Progenitor cell of endocrine pancreas (in vitro differentiated cells): ENCODE measurements around the gene ACOT7. TPM values are rescaled to one million over a fixed set of nuclear protein-coding genes. Genes with fewer than 3 reads are reported as not detected.

Experiments
- DNase-seq: peaks from one replicate; pipeline ENCODE4 v3.0.0; 2021; ENCODE audit warnings: low spot score; ENCODE audit not compliant: unreplicated experiment
- H3K27ac Mint-ChIP-seq: 2 replicates; pipeline ENCODE4 v1.8.0; 2021; ENCODE audit warnings: mild to moderate bottlenecking, moderate library complexity, mixed read lengths
- H3K27me3 Mint-ChIP-seq: 2 replicates; pipeline ENCODE4 v1.8.0; 2021; ENCODE audit warnings: mixed read lengths
- H3K36me3 Mint-ChIP-seq: 2 replicates; pipeline ENCODE4 v1.8.0; 2022; ENCODE audit warnings: mixed read lengths; ENCODE audit not compliant: insufficient read depth
- H3K4me1 Mint-ChIP-seq: 2 replicates; pipeline ENCODE4 v1.8.0; 2021; ENCODE audit warnings: low read depth, mixed read lengths
- H3K4me3 Mint-ChIP-seq: 2 replicates; pipeline ENCODE4 v1.8.0; 2021; ENCODE audit warnings: low read depth, mild to moderate bottlenecking, moderate library complexity, mixed read lengths
- H3K9me3 Mint-ChIP-seq: 2 replicates; pipeline ENCODE4 v1.8.0; 2021; ENCODE audit warnings: low read depth, mixed read lengths
- CTCF ChIP-seq: fragments of 200-600 bp; sonication (generic); IDR thresholded peaks from one replicate; pipeline ENCODE4 v1.5.0; 2021; ENCODE audit warnings: antibody characterized with exemption, mild to moderate bottlenecking; ENCODE audit not compliant: unreplicated experiment
- microRNA-seq: library from miRNA; unstranded; fragments of <30 nt; microRNA quantifications from one replicate; pipeline ENCODE4 v1.1.0, GENCODE V29; 2020; ENCODE audit warnings: borderline number of aligned reads; ENCODE audit not compliant: unreplicated experiment
- total RNA-seq: library from RNA; stranded (reverse); gene quantifications from 2 replicates; pipeline ENCODE4 v1.2.1, GENCODE V29; 2021

Gene ACOT7
- total RNA-seq, 1 donor from 2014 or later, result 30.2 TPM

GRCh38 chr1:6218375-6219164 lies 175.0 kb downstream of the ACOT7 start:
- Mint-ChIP-seq H3K27me3 (no peaks in the 10 kb centered on the region), H3K4me1 (peaks cover 6% of the 10 kb centered on the region), H3K27ac (peak overlapping the region; percentile 80), H3K36me3 (peaks cover 16% of the 10 kb centered on the region), H3K9me3 (no peaks in the 10 kb centered on the region), H3K4me3 (no peak overlapping the region)
- no peak for DNase-seq
- no peak for TF ChIP-seq CTCF

Small RNA genes lying within 50 kb of the gene (microRNA-seq; reads per million reads assigned to microRNA genes)
- gene MIR4252, result not detected

Other genes with a start within 250 kb of the ACOT7 start
- gene CHD5, start 213.4 kb downstream of the ACOT7 start, total RNA-seq, result 0.58 and 0.77 TPM in 2 replicates
- gene RPL22, start 194.2 kb downstream of the ACOT7 start, total RNA-seq, result 414 and 432 TPM in 2 replicates
- gene RNF207, start 187.6 kb downstream of the ACOT7 start, total RNA-seq, result 50.5 and 55.4 TPM in 2 replicates
- 56.6 and 59.4 TPM in 2 replicates for gene ICMT, start 157.8 kb downstream of the ACOT7 start, total RNA-seq
- gene HES3, start 149.6 kb downstream of the ACOT7 start, total RNA-seq, result not detected in 2 replicates
- 6.3 and 6.5 TPM in 2 replicates for gene GPR153, start 132.7 kb downstream of the ACOT7 start, total RNA-seq
- gene HES2, start 26.2 kb upstream of the ACOT7 start, total RNA-seq, result 0.07 and 0.12 TPM in 2 replicates
- 49.5 and 54.0 TPM in 2 replicates for gene ESPN, start 31.0 kb upstream of the ACOT7 start, total RNA-seq
- gene TNFRSF25, start 72.4 kb upstream of the ACOT7 start, total RNA-seq, result 68.3 and 68.9 TPM in 2 replicates
- gene PLEKHG5, start 97.9 kb upstream of the ACOT7 start, total RNA-seq, result 72.3 and 77.0 TPM in 2 replicates
- 44.1 and 49.5 TPM in 2 replicates for gene NOL9, start 160.7 kb upstream of the ACOT7 start, total RNA-seq
- not detected in 2 replicates for gene TAS1R1, start 161.5 kb upstream of the ACOT7 start, total RNA-seq
- gene ZBTB48, start 186.2 kb upstream of the ACOT7 start, total RNA-seq, result 49.7 and 55.9 TPM in 2 replicates
- gene KLHL21, start 209.1 kb upstream of the ACOT7 start, total RNA-seq, result 21.0 and 21.3 TPM in 2 replicates
- 29.1 TPM in 2 replicates for gene PHF13, start 220.0 kb upstream of the ACOT7 start, total RNA-seq
- gene THAP3, start 231.1 kb upstream of the ACOT7 start, total RNA-seq, result 22.9 TPM in 2 replicates